Iris pigment epithelial cell (primary cell): Measurements from ENCODE around the gene GDPD2.

Experiments used
- DNase-seq: peaks from one replicate; pipeline ENCODE4 v3.0.0-alpha.2; 2011; ENCODE audit warnings: low read depth

Gene GDPD2

GRCh38 chrX:70437921-70438665, 15.0 kb downstream of the GDPD2 start:
- peak; percentile 36 for DNase-seq

GRCh38 chrX:70439016-70439415, 15.9 kb downstream of the GDPD2 start:
- no peak for DNase-seq

GRCh38 chrX:70442224-70442623, 19.1 kb downstream of the GDPD2 start:
- DNase-seq: no peak

GRCh38 chrX:70444326-70444945, 21.3 kb downstream of the GDPD2 start, which contains the start of gene DLG3:
TSS of gene DLG3 (plus strand) at chrX:70444835. CDS start at chrX:70445202, 367 bp downstream.
- DNase-seq: peak; percentile 29

GRCh38 chrX:70444946-70445656, 22.0 kb downstream of the GDPD2 start:
- DNase-seq: no peak

- no peak for DNase-seq
Observed at GRCh38 chrX:70445951-70446350, 22.8 kb downstream of the GDPD2 start.

GRCh38 chrX:70446380-70447350, 23.6 kb downstream of the GDPD2 start:
- DNase-seq: no peak

- no peak for DNase-seq
Observed at GRCh38 chrX:70449457-70449966, 26.4 kb downstream of the GDPD2 start.

- no peak for DNase-seq
Observed at GRCh38 chrX:70452143-70452733, 29.1 kb downstream of the GDPD2 start.

GRCh38 chrX:70453024-70453618, 30.0 kb downstream of the GDPD2 start:
- no peak for DNase-seq

GRCh38 chrX:70454441-70455365, 31.6 kb downstream of the GDPD2 start:
- peak; percentile 39 for DNase-seq

- DNase-seq: no peak
Observed at GRCh38 chrX:70455366-70456202, 32.5 kb downstream of the GDPD2 start.

GRCh38 chrX:70456256-70456655, 33.1 kb downstream of the GDPD2 start:
- no peak for DNase-seq

- DNase-seq: no peak
Observed at GRCh38 chrX:70461026-70461425, 37.9 kb downstream of the GDPD2 start.

GRCh38 chrX:70464051-70464450, 40.9 kb downstream of the GDPD2 start:
- DNase-seq: no peak

GRCh38 chrX:70466968-70467367, 43.9 kb downstream of the GDPD2 start:
- DNase-seq: no peak

- no peak for DNase-seq
Observed at GRCh38 chrX:70468709-70469108, 45.6 kb downstream of the GDPD2 start.

GRCh38 chrX:70470850-70471289, 47.8 kb downstream of the GDPD2 start:
- DNase-seq: peak; percentile 35
